HG03045 (cell line): ENCODE results near the gene TAF4B.
"Not testable (repeated sequence)": the region's sequence is repeated elsewhere in the genome, so short reads cannot be mapped to it uniquely, and the experiment has no call there.

Source experiments
- ATAC-seq: cut with Tn5 transposase; IDR thresholded peaks from one replicate; pipeline ENCODE4 v1.9.1; 2021; ENCODE audit warnings: mild to moderate bottlenecking, moderate library complexity; ENCODE audit not compliant: unreplicated experiment

Gene TAF4B

DNA sequence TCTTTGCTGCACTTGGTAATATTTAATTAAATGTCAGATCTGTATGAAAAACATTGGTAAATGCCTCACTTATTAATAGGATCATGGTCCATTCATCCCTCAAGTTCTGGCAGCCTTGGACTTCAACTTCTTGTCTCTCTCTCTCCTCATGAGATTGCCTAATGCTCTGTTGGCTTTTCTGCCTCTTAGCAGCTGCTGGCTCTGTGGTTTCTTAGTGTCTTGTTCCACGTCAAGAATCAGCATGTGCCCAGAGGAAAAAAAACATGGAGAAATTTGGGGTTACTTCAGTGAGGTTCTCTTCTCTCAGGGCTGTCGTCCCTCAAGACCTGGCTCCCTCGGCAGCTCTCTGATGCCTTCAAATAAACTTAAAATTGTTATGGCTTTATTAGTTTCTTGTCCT lies 75.4 kb downstream of the TAF4B start:
- ATAC-seq: no peak

GRCh38 chr18:26303222-26303621 lies 77.0 kb downstream of the TAF4B start:
- ATAC-seq: not testable (repeated sequence)

- no peak for ATAC-seq
Measured at GRCh38 chr18:26304511-26304910, 78.3 kb downstream of the TAF4B start.

DNA sequence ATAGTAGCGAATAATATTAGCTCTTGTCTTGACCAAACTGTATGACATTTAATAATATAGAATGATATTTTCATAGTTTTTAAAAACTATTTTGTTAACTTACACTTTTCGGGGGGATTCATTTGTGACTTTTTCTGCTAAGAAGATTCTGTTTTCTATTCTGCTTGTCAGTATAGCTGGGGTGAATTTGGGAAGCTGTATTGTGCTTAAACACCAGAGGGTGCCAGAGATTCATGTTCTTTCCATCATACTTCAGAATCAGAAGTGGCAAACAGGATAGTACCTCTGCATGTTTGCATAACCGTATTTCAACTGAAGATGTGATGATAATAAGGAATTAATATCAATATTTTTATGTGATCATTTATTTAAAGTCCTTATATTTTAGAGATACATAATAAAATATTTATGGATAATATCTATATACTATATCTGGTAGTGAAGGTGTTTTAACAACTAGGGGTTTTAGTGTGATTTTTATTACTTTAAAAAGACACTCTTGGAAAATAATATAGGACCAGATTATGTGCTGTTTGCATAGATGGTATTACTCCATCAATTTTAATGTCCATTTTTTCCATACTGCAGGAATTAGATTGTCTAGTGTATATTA lies 81.0 kb downstream of the TAF4B start:
- no peak for ATAC-seq

DNA sequence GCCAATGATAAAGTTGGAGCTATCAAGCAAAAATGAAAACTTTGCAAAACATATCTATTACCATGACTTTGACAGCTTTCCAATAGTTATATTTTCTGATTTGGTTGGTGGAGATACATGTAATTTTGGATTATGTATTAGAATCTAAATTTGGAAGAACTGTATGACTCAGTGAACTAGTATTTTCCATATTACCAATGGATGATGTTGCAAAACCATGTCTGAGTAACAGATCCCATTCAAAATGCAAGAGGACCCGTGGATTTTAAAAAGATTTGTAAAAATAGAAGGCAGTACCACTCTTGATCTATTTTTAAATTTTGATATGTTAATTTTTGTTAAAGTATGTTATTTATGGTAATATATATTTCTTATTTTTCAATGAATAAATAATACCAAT lies 83.0 kb downstream of the TAF4B start:
- ATAC-seq: no peak

DNA sequence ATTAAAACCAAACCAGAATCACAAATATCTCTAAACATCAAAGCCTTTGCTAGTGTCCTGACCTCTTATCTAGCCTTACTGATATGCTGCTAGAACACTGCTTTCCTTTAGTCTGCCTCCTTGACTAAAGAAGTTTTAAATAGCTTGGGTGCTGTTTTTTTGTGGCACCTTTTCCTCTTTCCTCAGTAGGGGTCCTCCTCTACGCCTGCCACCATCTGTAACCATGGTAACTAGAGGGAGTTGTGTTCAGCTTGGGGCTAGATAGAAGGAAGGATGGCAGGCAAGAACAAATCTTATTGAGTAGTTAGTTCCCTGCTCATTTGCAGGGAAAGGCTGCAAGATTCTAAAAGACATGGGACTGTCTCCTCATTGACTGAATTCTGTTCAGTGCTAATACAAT lies 86.0 kb downstream of the TAF4B start:
- ATAC-seq: no peak

- ATAC-seq: no peak
Measured at GRCh38 chr18:26317398-26317797, 91.2 kb downstream of the TAF4B start.

DNA sequence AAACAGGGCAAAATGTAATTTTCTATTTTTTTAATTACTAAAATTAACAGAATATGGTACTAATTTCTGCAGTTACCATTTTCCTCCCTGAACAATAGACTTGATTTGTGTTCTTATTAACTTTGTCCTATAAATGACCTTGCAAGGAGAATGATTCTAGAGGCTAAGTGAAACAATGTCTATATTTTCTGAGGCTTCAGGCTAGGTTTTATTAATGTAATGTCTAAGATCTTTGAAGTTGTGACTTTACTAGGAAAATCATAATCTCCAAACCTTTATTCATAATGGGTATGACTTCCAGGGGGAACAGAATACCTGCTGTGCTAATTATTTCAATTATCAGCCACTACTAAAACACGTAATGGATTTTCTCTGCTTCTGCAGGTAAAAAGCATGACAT lies 94.4 kb downstream of the TAF4B start:
- no peak for ATAC-seq

- ATAC-seq: no peak
Measured at GRCh38 chr18:26322890-26323653, 96.8 kb downstream of the TAF4B start.

DNA sequence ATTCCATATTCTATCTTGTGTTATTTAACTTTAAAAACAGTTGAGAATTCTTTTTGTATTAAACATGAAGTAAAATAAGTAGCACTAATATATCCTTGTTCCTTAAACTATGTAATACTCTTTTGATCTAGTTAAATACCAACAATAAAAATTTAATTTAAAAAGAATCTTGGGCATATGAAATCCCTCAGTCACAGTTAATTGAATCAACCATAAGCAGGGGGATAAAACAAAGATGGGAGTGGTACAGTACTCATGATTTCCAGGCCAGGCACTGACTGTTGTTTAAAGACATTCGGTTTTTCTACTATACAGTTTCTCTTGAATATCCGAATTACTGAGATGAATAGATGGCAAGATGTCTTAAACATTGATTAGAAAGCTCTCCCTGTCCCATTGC lies 99.5 kb downstream of the TAF4B start:
- no peak for ATAC-seq

- no peak for ATAC-seq
Measured at GRCh38 chr18:26327062-26327461, 100.8 kb downstream of the TAF4B start.

- ATAC-seq: no peak
Measured at GRCh38 chr18:26332991-26333390, 106.7 kb downstream of the TAF4B start.

DNA sequence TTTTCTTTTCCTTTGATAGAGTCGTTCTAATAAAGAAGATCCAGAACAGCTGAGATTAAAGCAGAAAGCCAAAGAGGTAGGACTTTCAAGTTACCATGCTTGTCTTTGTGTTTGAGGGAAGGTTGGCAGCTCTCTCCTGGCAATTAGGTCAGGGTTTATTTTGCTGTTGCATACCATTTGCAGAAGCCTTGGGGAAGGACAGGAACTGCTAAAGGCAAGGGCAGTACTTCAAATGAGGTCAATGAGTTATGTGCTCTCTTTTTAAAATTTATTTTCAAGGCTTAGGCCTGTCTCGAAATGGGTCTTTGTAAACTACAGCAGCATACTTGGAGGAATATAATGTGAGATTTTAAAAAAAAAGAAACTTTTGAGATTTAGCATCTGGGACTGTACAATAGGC lies 108.9 kb downstream of the TAF4B start:
- no peak for ATAC-seq

- no peak for ATAC-seq
Measured at GRCh38 chr18:26335571-26336487, 109.6 kb downstream of the TAF4B start.

- no peak for ATAC-seq
Measured at GRCh38 chr18:26336572-26336971, 110.3 kb downstream of the TAF4B start.

GRCh38 chr18:26342646-26343045 lies 116.4 kb downstream of the TAF4B start:
- ATAC-seq: no peak

- no peak for ATAC-seq
Measured at GRCh38 chr18:26350961-26351360, 124.7 kb downstream of the TAF4B start.

DNA sequence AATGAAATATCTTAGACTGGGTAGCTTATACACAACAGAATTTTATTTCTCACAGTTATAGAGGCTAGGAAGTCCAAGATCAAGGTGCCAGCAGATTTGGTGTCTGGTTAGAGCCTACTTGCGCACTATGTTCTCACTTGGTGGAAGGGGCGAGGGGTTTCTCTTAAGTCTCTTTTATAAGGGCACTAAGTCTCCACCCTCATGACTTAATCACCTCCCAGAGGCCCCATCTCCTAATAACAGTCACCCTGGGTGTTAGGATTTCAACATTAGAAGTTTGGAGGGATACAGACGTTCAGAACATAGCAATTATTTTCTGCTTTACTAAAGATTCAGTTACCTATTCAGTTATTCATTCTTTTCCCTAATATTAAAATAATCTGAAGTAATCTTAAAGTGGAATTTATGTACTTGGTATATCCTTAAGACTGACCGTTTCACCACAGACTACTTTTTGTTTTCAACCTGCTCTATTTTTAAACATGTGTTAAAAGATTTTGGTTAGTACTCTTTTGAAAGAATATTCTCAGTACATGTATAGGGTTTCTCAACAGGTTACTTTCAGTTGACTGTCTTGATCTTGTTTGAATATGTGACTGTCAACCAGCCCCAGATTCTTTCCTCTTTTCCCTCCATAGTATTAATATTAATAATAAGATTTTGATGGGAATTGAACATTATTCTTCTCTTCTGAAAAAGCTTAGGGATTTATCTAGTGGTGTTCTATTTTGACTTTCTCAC lies 130.0 kb downstream of the TAF4B start:
- peak; percentile 71 for ATAC-seq

GRCh38 chr18:26357960-26358359 lies 131.7 kb downstream of the TAF4B start:
- ATAC-seq: no peak

- no peak for ATAC-seq
Measured at GRCh38 chr18:26362021-26362420, 135.8 kb downstream of the TAF4B start.

- no peak for ATAC-seq
Measured at GRCh38 chr18:26367425-26367824, 141.2 kb downstream of the TAF4B start.
